Liver (tissue), 9 donors: ENCODE measurements around the gene PRH2. TPM values are rescaled to one million over a fixed set of nuclear protein-coding genes. Genes with fewer than 3 reads are reported as not detected.

Source experiments
- DNase-seq: peaks from one replicate; pipeline ENCODE4 v3.0.0-alpha.2; 2017; ENCODE audit warnings: low spot score
- H3K27ac ChIP-seq, 2 donors: one replicate each; pipeline ENCODE4 v1.7.0; 2013; ENCODE audit warnings: inconsistent platforms in 2 of 2, low read length in 2 of 2, control low read depth in 1 of 2, low read depth in 1 of 2, mild to moderate bottlenecking in 1 of 2
- H3K27me3 ChIP-seq, 4 donors: one replicate each; pipeline versions ENCODE4 v1.6.1 to v1.7.0; 2013; ENCODE audit warnings: low read length in 3 of 4, inconsistent platforms in 1 of 4, mild to moderate bottlenecking in 1 of 4, moderate library complexity in 1 of 4; ENCODE audit not compliant: control insufficient read depth in 4 of 4, insufficient read depth in 4 of 4
- H3K36me3 ChIP-seq, 4 donors: one replicate each; pipeline versions ENCODE4 v1.6.1 to v1.7.0; 2013; ENCODE audit warnings: low read length in 3 of 4, mild to moderate bottlenecking in 3 of 4, low read depth in 1 of 4, moderate library complexity in 1 of 4; ENCODE audit not compliant: control insufficient read depth in 4 of 4, insufficient read depth in 3 of 4
- H3K4me1 ChIP-seq, 4 donors: one replicate each; pipeline versions ENCODE4 v1.6.1 to v1.7.0; 2013; ENCODE audit warnings: low read length in 3 of 4, mild to moderate bottlenecking in 3 of 4, moderate library complexity in 1 of 4; ENCODE audit not compliant: control insufficient read depth in 4 of 4, insufficient read depth in 4 of 4
- H3K4me3 ChIP-seq, 3 donors: one replicate each; pipeline versions ENCODE4 v1.6.1 to v1.7.0; 2013; ENCODE audit warnings: low read length in 3 of 3, control low read depth in 1 of 3, low read depth in 1 of 3, mild to moderate bottlenecking in 1 of 3
- H3K9ac ChIP-seq, 2 donors: one replicate each; pipeline ENCODE4 v1.7.0; 2013; ENCODE audit warnings: low read length in 2 of 2, mild to moderate bottlenecking in 2 of 2, moderate library complexity in 2 of 2, control low read depth in 1 of 2, low read depth in 1 of 2
- H3K9me3 ChIP-seq, 4 donors: one replicate each; pipeline versions ENCODE4 v1.6.1 to v1.7.0; 2013; ENCODE audit warnings: low read length in 3 of 4; ENCODE audit not compliant: control insufficient read depth in 4 of 4
- EGR1 ChIP-seq, 2 donors: IDR thresholded peaks; 2 replicates each; pipeline ENCODE4 v1.6.1; 2016 to 2018; ENCODE audit warnings: antibody characterized with exemption in 2 of 2, low read depth in 2 of 2
- FOXA1 ChIP-seq: IDR thresholded peaks from 2 replicates; pipeline ENCODE4 v1.6.1; 2016; ENCODE audit warnings: antibody characterized with exemption
- GABPA ChIP-seq, 2 donors: IDR thresholded peaks in 1 of 2; conservative IDR thresholded peaks in 1 of 2; 2 replicates each; pipeline ENCODE4 v1.6.1; 2016; ENCODE audit warnings: antibody characterized with exemption in 2 of 2, mild to moderate bottlenecking in 1 of 2, moderate library complexity in 1 of 2
- HNF4G ChIP-seq: IDR thresholded peaks from 2 replicates; pipeline ENCODE4 v1.6.1; 2016; ENCODE audit warnings: antibody characterized with exemption
- JUND ChIP-seq, 2 donors: IDR thresholded peaks; 2 replicates each; pipeline ENCODE4 v1.6.1; 2016; ENCODE audit warnings: antibody characterized with exemption in 2 of 2
- MAX ChIP-seq: IDR thresholded peaks from 2 replicates; pipeline ENCODE4 v1.6.1; 2016; ENCODE audit warnings: antibody characterized with exemption
- NR2F2 ChIP-seq: IDR thresholded peaks from 2 replicates; pipeline ENCODE4 v1.6.1; 2016; ENCODE audit warnings: antibody characterized with exemption
- RAD21 ChIP-seq, 2 donors: IDR thresholded peaks; 2 replicates each; pipeline ENCODE4 v1.6.1; 2016; ENCODE audit warnings: antibody characterized with exemption in 2 of 2, mild to moderate bottlenecking in 2 of 2
- RXRA ChIP-seq, 2 donors: IDR thresholded peaks; 2 replicates each; pipeline ENCODE4 v1.6.1; 2017 to 2018; ENCODE audit warnings: antibody characterized with exemption in 2 of 2, mild to moderate bottlenecking in 1 of 2
- SP1 ChIP-seq: IDR thresholded peaks from 2 replicates; pipeline ENCODE4 v1.6.1; 2018; ENCODE audit warnings: antibody characterized with exemption, mild to moderate bottlenecking
- TAF1 ChIP-seq: conservative IDR thresholded peaks from 2 replicates; pipeline ENCODE4 v1.6.1; 2016; ENCODE audit warnings: antibody characterized with exemption, mild to moderate bottlenecking
- YY1 ChIP-seq: IDR thresholded peaks from 2 replicates; pipeline ENCODE4 v1.6.1; 2016; ENCODE audit warnings: antibody characterized with exemption, mild to moderate bottlenecking
- ZBTB33 ChIP-seq: IDR thresholded peaks from 2 replicates; pipeline ENCODE4 v1.6.1; 2016; ENCODE audit warnings: antibody characterized with exemption
- WGBS: extraction: QIAGEN DNeasy Blood & Tissue Kit; methylation state at CpG from one replicate; pipeline ENCODE4 v1.1.7; 2013; 5-methylcytosine and 5-hydroxymethylcytosine counted together
- polyA plus RNA-seq, 2 donors: library from polyadenylated mRNA; stranded (reverse) in 1 of 2; unstranded in 1 of 2; fragments of 200-250 nt in 1 of 2; fragments of >200 nt in 1 of 2; fragmentation: Nextera tagmentation in 1 of 2; extraction: Ambion mirVana in 1 of 2; gene quantifications; one replicate each; pipeline versions ENCODE4 v1.2.1 to v1.2.3, GENCODE V29; 2013 to 2015
- total RNA-seq, 2 donors: library from RNA; depleted of rRNA; stranded (reverse); fragments of >200 nt; gene quantifications; one replicate each; pipeline ENCODE4 v1.2.3, GENCODE V29; 2014
- TF ChIP-seq, protein P1 (sequence below): fragments of 150-350 bp; IDR thresholded peaks from 2 replicates; pipeline ENCODE4 v1.5.1; 2017; ENCODE audit warnings: improper control_type of control experiment, low read depth, low read length; ENCODE audit not compliant: missing input control
- TF ChIP-seq, protein P2 (sequence below): IDR thresholded peaks from 2 replicates; pipeline ENCODE4 v1.6.1; 2016; ENCODE audit warnings: antibody characterized with exemption
- donor health status: healthy.
- donor health status: healthy.
- donor health status: healthy.
- donor health status: healthy.
- donor health status: healthy.

PRH2 gene
- total and polyA plus RNA-seq, 4 donors, result 0.23 to 0.42 (median 0.40) TPM; not detected in 1

DNA sequence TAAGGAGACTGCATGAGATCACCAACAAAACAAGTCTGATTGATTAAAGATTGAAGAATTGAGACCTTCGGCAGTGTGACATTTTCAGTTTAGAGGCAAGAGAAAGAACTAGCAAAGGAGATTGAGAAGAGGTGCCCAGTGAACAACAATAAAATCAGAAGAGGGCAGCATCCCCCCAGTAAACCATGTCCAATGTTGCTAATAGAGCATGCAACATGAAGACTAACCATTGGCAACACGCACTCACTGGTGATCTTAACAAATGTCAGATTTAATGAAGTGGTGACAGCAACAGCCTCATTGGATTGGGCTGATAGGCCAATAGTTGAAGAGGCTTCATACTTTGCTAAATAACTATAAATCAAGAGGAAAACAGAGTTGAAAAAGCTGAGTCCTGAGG lies 30.8 kb downstream of the PRH2 start:
- Histone ChIP-seq H3K4me3 (no peak overlapping the region), H3K9me3 (no peaks in the 10 kb centered on the region), H3K4me1 (no peaks in the 10 kb centered on the region), H3K27me3 (no peaks in the 10 kb centered on the region), H3K9ac (no peak overlapping the region), H3K36me3 (no peaks in the 10 kb centered on the region), H3K27ac (no peak overlapping the region)
- over 99% methylated on average over 2 of the region's 2 CpGs for WGBS
- DNase-seq, result no peak
- peak; percentile 21 to 39 for TF ChIP-seq RAD21 (IDR thresholded peaks at IDR 0.05)
- TF ChIP-seq YY1, result no peak

DNA sequence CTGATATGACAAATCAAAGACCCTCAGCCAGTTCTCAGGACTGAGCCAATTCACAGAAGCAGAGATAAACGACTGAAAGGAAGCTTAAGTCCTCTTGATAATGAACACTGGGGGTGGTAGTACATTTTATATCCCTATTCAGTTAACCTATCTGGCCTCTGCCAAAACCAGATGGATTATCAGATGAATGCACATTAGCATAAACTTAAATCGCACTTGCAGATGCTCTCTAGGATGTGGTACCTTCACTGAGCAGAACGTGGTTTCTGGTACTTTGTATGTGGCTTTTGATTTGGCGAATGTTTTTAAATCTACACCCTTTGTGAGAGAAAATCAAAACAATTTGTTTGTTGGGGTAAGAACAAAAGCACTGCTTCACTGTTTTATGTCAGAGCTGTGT lies 31.2 kb downstream of the PRH2 start:
- no peaks in the 10 kb centered on the region for H3K9me3 ChIP-seq
- no peaks in the 10 kb centered on the region for H3K4me1 ChIP-seq
- H3K27ac ChIP-seq, result no peak overlapping the region
- no peak overlapping the region for H3K4me3 ChIP-seq
- H3K27me3 ChIP-seq, result no peaks in the 10 kb centered on the region
- H3K36me3 ChIP-seq, result no peaks in the 10 kb centered on the region
- 78% methylated on average over 4 of the region's 4 CpGs for WGBS
- no peak overlapping the region for H3K9ac ChIP-seq
- DNase-seq, result no peak
- TF ChIP-seq GABPA (IDR thresholded peaks at IDR 0.05 in 1 of 2, conservative IDR thresholded peaks at IDR 0.05 in 1 of 2), result no peak
- no peak for TF ChIP-seq ZBTB33
- TF ChIP-seq RAD21 (IDR thresholded peaks at IDR 0.05), result no peak
- no peak for TF ChIP-seq SP1
- TF ChIP-seq MAX, result no peak

DNA sequence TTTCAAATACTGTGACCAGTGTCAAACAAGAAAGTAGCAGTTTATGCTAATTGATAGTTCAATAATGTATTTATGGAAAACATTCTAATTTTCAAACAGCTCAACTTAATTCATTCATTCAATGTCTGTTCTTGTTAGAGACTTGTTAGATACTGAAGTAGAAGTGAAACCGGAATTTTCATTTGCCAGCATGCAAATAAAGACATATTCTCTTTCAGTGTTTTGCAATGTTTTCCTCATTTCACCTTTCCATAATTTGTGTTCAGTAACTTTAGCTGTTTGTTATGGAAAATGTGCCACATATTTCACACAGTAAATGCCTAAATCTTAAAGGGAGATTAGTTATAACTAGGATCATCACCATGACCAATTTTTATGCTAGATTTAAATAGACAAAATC lies 36.4 kb downstream of the PRH2 start:
- no peak for DNase-seq
- TF ChIP-seq MAX (no peak), YY1 (no peak), SP1 (no peak), NR2F2 (no peak), RXRA (IDR thresholded peaks at IDR 0.05) (no peak), EGR1 (IDR thresholded peaks at IDR 0.05; ENCODE audit: low read depth in 2 of 2) (no peak), TAF1 (no peak), FOXA1 (no peak), JUND (IDR thresholded peaks at IDR 0.05) (no peak), ZBTB33 (no peak), RAD21 (IDR thresholded peaks at IDR 0.05) (no peak), GABPA (IDR thresholded peaks at IDR 0.05 in 1 of 2, conservative IDR thresholded peaks at IDR 0.05 in 1 of 2) (no peak), HNF4G (no peak)
- TF ChIP-seq, protein P1, sequence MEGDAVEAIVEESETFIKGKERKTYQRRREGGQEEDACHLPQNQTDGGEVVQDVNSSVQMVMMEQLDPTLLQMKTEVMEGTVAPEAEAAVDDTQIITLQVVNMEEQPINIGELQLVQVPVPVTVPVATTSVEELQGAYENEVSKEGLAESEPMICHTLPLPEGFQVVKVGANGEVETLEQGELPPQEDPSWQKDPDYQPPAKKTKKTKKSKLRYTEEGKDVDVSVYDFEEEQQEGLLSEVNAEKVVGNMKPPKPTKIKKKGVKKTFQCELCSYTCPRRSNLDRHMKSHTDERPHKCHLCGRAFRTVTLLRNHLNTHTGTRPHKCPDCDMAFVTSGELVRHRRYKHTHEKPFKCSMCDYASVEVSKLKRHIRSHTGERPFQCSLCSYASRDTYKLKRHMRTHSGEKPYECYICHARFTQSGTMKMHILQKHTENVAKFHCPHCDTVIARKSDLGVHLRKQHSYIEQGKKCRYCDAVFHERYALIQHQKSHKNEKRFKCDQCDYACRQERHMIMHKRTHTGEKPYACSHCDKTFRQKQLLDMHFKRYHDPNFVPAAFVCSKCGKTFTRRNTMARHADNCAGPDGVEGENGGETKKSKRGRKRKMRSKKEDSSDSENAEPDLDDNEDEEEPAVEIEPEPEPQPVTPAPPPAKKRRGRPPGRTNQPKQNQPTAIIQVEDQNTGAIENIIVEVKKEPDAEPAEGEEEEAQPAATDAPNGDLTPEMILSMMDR, result no peak
- TF ChIP-seq, protein P2, sequence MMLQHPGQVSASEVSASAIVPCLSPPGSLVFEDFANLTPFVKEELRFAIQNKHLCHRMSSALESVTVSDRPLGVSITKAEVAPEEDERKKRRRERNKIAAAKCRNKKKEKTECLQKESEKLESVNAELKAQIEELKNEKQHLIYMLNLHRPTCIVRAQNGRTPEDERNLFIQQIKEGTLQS, result no peak
- Histone ChIP-seq H3K4me3 (no peak overlapping the region), H3K4me1 (peaks cover 0 to 5% (median 3%) of the 10 kb centered on the region in 4 donors), H3K27me3 (no peaks in the 10 kb centered on the region), H3K36me3 (no peaks in the 10 kb centered on the region), H3K27ac (no peak overlapping the region), H3K9me3 (no peaks in the 10 kb centered on the region), H3K9ac (no peak overlapping the region)
- WGBS, result 72% methylated on average over 1 of the region's 1 CpG
